ENCODE data around the gene FGF3.

Gene FGF3

DNA sequence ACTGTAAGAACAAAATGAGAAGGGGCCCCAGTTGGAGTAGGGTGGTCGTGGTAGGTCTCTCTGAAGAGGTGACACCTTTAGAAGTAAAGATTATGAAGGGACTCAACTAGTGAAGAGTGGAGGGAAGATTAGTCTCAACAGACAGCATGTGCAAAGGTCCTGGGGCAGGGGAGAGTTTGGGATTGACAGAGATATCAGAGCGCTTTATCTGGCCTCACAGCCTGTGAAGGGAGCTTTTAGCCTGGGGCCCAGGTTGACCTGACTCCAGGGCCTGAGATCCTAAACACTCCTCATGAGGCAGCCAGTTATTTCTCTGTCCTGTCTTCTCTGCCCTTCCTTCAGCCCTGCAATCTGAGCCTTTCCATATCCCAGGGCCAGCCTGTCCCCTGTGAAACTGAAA, 16.2 kb downstream of the FGF3 start:
- no peak for DNase-seq

DNA sequence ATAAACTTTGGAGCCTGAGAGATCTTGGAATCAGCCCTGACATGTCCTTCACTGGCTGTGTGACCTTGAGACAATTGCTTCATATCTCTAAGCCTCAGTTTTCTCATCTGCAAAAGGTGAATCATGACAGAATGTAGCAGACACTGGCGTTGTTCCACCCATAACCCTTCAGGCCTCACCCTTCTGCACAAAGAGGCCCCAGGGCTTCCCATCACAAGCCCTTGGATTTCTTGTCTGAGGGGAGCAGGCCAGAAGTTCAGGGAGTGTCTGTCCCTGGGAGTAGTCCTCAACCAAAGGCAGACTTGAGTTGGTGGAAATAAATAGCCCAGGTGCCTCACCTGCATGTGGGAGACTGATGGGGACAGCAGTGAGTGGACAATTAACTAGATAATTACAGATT, 16.6 kb downstream of the FGF3 start:
- no peak for DNase-seq

DNA sequence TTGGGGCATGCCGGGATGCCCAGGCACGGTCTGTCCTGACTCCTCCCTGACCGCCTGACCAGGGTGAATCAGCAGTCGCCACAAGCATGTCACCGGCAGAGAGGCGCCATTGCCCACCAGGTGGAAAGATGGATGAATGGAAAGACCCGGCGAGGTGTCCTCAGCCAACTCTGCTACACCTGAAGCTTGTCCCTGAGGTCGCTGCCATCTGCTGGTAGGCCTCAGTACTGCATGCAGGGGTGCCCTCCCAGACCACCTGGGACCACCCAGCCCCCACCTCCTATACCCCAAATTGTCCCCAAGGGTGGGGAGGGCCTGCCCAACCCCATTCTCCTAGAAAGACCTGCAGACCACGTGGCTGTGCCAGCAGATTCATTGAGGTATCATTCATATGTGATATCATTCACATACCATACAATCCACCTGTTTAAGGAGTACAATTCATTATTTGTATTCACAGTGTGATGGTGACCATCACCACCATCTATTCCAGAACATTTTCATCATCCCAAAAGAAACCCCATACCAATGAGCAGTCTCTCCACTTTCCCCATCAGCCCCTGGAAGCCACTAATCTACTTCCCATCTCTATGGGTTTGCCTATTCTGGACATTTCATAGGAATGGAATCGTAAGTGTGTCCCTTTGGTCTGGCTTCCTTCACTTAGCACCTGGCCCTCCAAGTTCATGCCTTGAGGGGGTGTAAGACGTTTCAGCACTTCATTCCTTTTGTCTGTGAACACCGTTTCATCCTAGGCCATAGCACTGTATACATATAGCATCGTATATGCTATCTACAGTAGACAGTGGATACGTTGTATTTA, 17.5 kb downstream of the FGF3 start:
- no peak for DNase-seq

DNA sequence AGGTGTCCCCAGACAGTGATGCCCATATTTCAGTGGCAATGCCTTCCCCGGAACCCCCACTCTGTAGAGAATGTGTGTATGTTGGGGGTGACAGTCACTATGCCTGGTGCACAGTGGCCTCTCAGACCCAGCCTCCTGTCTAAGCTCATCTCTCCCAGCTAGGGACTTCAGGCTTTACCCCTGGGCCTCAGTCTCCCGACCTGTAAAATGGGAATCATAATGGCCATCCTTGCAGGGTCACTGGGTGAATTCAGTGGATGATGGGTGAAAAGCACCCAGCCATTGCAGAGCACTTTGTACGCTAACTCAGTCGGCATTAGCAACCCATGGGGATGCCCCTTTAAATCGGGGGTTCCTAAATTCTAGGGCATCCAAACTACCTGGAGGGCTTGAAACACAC, 18.9 kb downstream of the FGF3 start:
- no peak for DNase-seq

DNA sequence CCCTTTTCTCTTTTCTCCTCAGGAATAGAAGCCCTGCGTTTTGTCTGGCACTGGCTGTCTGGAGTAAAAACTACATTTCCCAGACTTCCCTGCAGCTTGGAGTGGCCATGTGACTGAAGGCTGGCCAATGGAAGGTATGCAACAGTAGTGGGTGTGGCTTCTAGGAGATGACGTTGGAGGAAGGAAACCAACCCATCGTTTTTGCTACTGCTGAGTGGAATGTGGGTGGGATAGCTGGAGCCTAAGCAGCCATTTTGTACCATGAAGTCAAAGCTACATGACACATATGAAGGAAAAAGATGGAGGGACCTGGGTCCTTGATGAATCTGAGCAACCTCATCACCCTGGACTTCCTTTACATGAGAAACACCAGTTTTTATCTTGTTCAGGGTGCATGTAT, 19.6 kb downstream of the FGF3 start:
- DNase-seq, result no peak

DNA sequence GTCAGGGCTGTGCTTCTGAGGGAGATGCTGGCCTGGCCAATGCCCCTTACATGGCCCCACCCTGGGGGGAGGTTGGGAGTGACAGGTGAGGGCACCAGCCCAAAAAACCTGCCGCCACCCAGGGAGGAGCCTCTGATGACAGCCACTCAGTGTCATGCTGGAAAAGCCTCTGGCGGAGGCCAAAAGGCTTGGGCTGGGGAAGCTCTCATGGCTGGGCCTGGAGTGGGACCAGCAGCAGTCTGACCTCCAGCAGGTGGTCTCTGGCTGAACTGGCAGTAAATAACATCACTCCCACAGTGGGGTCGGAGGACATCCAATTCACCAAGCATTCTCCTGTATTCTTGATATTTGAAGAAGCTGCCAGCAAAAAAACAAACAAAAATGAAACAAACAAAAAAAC, 20.1 kb downstream of the FGF3 start:
- DNase-seq, result no peak

DNA sequence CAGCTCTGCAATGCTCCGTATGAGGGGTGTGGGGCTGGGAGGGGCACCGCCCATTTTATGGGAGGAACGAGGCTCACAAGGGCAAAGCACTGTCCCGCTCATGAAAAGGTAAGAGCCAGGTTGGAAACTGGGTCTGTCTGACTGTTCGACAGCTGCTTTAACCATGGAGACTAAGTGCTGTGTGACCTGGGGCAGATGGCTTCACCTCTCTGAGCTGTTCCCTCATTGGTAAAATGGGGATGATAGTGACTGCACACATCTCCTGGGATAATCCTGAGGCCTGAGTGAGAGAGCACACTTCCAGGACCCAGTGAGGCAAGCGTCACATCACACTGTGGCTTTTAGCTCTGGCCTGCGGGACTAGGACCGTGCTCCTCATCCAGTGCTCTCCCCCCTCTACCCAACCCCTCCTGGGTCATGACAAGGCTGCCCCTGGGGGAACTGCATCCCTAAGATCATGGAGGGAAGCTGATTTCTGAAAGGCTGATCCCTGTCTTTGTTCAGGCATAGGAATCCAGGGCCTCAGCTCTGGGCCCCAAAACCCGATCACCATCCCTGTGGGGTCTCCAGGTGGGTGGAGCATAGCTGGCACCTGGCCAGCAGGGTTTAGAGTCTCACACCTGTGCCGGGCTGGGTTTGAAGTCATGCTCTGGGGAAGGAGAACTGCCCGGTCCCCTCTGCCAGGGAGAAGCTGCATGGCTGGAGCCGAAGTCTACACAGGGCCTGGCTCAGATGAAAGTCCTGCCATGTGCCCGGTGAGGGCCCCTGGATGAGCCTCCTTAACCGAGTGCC, 21.3 kb downstream of the FGF3 start:
- no peak for DNase-seq

DNA sequence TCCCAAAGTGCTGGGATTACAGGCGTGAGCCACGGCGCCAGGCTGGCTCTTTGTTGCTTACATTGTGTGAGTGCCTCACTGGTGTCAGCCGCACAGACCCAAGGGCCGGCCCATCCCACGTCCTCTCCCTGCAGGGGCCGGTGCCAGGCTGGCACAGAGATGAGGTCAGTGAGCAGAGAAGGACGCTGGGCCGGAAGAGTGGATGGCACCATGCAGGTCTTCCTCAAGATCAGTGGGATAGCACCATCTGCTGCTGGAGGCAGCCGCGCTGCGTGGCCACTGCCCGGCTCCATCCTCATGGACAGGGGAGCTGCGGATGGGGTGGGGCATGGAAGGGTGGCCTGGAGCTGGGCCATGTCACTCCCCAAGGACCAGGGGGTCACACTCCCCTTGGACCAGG, 22.1 kb downstream of the FGF3 start:
- DNase-seq, result no peak

DNA sequence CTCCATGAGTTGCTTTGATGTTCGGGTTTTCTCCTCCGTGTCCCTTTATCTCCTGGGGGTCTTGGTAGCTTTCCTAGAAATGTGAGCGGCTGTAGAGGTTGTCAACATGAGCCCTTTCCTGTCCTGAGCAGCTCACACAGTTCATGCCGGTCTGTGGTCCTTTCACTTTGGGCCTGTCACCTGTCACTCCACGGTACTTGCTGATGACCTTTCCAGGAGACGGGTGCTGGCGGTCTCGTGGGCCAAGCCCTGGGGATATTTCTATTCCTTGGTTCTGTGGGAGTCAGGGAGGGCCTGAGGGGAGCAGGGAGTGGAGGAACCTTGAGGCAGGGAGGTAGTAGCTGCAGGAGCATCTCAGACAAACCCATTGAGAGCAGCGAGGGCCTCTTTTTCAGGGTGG, 23.2 kb downstream of the FGF3 start:
- no peak for DNase-seq

DNA sequence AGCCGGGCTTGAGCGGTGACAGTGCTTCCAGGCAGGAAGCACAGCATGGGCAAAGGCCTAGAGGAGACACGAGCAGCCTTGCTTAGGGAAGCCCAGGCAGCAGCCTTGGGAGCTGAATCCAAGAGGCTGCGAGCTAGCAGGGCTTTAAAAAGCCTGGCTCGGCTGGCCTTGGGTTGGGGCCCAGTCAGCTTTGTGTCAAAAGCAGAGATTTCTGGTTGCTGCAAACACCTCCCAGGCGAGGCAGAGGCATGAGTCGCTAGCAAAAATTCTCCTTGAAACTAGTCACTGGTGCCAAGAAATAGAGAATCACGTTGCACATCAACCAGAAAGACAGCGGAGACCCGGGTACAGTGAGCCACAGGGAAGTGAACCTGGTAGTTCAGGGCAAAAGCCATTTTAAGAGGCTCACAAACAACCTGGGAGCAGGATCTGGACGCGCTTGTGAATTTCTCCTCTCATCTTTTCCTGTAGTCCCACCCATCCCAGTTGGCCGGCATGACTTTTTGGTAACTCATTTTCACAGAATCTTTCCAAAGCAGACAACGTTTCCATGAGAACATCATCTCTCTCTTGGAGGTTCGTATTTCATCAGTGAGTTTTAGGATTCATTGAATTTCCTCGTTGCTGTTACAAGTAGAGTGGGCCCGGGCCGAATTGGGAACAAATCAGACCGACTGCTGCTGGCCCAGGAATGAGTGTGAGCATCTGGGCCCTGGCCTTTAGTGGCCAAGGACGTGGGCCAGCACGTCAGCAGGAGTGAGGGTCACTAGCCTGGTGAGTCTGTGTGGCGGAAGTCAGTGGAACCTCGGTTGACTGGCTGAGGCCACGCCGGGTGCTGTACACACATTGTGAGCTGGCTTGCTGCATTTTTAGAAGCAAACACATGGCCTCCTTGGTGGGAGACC, 27.7 kb downstream of the FGF3 start:
- DNase-seq, result no peak

DNA sequence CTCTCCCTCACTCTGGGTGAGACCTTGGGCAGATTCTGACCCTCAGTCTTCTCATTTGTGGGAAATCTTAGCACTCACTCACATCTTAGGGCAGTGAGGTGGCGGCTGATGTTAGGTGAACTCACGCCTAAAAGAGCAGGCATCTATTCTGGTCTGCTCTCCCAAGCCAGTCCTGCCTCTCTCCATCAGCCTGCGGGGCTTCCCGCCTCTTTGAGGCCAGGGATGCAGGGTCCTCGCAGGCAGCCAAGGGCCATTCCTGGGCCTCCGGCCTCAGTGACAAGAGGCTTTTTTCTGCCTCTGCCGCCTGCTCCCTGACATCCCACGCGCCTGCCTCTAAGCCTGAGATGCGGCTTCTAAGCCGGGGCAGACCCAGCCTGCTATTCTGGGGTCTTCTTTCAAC, 30.3 kb downstream of the FGF3 start:
- no peak for DNase-seq

DNA sequence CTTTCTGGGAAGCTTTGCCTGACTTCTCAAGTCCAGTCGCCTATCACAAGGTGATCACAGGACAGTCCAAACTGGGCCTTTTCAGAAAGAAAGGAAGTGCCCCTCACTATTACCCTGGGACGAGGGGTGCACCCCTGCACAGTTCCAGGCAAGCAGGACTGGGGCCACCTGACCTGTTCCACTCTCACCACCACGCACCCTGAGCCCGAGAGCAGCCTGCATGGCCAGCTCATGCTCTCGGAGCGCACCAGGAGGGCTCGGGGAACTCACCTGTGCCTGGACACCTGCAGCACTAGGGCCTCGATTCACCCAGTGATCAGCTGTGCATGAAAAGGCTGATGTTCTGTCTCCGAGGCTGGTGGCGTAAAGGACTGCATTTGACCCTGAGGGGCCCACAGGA, 31.3 kb downstream of the FGF3 start:
- no peak for DNase-seq

DNA sequence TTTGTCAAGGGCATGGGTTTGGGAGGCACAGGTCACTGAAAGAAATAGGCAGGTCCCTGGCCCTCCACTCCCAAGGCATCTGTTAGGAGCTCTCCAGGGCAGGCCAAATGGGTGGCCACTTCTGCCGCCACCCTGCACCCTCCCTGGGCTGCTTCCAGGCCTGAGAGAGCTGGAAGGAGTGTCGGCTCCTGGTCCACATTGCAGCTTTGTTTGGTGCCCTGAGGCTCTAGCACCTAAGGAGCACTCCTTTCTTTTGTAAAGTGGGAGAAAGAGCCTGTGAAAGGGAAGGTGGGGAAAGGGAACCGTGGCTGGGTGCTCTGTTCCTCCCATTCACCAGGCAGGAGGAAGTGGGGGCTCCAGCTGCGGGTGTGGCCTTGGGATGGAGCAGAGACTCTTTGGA, 31.8 kb downstream of the FGF3 start:
- no peak for DNase-seq

DNA sequence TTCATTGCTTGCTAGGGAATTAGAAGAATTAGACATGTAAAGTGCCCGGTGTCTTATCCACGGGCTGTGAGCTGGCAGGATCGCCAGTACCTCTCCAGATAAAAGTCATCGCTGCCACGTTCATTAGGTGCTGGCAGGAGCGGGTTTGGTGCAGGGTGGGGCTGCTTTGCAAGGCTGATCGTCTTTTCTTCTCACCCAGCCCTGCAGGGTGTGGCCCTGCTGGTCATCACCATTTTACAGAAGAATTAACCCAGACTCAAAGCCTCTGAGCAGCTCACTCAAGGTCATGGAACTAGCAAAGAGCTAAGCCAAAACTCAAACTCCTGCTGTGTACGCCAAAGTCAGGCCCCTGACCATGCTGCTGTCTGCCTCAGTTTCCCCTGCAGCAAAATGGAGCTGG, 38.0 kb downstream of the FGF3 start:
- no peak for DNase-seq

DNA sequence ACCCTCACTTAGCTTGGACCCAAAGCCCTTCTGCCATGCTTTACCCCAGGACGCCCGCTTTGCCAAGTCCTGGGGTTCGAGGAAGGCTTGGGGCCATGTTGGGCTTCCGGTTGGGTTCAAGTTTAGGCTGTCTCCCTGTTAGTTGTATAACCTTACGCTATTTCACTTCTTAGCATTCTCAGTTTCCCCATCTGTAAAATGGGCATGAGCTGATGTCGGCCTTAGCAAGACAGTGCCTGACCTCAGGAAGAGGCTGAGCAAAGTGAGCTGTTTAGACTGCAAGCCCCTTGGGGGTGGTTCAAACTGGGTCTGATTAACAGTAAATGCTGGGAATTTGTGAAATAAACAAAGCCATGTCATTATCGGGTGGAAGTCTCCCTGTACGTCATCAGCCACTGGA, 40.8 kb downstream of the FGF3 start:
- DNase-seq, result no peak

DNA sequence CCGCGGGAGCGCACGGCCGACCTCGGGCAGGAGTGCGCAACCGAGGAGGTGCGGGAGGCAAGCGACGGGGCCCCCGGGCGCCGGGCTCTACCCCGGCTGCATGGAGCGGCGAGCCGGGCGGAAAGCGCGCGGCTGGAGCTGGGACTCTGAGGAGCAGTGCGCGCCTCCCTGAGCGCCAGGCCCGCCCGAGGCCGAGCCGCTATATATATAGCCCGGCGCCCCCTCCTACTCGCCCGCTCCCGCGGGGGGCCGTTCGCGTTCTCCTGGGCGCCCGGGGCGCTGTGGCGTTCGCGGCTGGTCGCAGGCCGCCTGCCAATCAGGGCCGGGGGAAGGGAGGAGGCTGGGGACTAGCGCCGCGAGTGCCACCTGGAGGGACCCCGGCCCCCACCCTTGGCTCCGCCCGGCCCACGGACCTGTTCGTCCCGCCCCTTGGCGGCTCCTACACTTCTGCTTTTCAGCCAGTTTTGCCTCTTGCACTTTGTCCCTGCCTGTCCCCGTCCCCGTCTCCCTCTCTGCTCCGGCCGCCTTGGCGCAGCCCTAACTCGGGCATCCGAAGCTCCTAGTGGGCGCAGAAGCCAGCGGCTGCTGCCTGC, 44.0 kb downstream of the FGF3 start, which contains the start of gene FGF4:
FGF4 (minus strand) TSS at position 179 of the 593 bp plus-strand sequence. CDS start 257 bp downstream, outside the sequence.
- DNase-seq, result no peak

DNA sequence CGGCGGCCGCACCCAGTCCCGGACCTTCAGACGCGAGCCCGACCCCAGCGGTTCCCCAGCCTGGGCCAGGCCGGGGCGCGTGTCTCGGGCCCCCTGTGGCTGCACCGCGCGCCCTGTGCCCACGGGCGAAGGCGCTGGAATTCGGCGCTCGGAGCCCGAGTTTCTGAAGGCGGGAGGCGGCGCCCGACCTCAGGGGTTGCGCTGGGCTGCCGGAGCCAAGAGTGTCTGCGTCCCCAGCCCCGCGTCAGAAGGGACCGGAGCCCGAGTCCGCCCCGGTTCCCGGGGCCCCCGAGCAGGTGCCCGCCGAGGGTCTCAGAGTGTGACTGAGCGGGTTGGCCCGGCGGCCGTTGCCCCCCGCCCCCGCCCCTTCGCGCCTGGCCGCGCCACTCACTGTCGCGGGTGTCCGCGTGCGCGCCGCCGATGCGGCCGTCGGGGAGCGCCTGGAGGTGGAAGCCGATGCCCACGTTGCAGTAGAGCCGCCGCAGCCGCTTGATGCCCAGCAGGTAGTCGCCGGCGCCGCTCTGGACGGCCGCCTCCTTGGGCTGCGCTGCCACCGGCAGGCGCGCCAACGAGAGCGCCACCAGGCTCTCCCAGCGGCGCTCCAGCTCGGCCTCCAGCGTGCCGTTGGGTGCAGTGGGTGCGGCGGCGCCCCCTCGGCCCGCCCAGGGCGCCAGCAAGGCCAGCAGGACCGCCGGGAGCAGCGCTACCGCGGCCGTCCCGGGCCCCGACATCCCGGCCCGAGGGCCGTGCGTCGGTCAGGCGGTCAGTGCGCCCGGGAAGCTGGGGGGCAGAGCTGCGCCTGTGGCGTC, 44.7 kb downstream of the FGF3 start:
- no peak for DNase-seq

DNA sequence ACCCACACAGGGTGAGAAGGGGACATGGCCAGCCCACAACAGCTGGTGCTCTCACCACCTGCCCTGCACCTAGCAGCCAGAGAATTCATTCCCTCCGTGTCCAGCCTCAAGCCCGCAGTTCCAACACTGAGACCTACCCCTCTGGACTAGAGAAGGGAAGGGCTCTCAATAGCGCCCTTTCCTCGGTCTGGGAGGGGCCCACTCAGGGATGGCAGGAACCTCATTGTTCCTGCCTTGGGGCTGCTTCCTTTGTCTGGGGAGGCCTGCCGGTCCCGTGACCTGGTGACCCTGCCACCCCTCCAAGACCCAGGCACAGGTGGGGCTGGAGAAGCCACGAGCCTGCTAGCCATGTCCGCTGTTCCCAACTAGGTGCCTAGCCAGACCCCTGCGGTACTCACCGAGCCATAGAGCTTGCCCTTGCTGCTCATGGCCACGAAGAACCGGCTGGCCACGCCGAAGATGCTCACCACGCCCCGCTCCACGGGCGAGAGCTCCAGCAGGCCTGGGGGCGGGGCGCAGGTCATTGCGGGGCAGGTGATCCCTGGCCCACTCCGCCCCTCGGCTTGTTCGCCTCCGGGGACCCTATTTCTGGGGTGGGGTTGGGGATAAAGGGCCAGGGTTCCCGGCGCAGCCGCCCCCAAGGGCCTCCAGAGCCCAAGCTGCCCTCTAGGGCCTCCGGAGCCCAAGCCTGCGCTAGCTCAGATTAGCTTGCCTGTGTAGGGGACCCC, 45.4 kb downstream of the FGF3 start:
- DNase-seq, result no peak

DNA sequence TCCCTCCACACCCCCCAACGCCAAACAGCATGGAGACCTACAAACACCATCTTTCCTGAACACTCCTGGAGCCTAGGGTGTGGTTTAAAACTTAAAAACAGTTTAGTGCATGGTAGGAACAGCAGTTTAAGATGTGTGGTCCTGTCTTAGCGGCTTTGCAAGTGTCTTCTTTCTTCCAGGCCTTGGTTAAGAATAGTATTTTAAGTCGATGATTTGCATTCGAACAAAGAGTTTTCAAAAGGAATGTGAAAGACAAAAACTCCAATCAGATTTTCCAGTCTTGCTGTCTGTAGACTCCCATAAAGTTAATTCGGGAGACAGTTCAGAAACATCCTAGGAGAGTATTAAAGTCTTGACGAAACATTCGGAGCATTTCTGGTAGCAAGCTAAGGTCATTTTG, 47.8 kb downstream of the FGF3 start:
- DNase-seq, result no peak

DNA sequence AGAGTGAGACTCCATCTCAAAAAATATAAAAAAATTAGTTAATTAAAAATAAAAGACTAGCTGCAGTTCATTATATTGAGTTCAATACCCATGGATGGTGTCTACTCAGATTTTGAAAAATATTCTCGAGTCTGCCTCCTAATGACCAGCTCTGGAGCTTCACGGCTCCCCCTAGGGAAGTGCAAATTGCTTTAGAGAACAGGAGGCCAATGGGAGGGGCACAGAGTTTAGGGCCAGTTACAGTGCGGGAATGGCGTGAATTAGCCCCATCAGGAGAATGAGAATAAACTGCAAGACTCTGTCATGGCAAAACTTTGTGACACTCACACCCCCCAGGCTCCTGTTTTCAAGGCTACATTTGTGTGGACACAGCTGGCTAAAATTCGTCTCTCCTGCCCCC, 48.7 kb downstream of the FGF3 start:
- DNase-seq, result no peak

DNA sequence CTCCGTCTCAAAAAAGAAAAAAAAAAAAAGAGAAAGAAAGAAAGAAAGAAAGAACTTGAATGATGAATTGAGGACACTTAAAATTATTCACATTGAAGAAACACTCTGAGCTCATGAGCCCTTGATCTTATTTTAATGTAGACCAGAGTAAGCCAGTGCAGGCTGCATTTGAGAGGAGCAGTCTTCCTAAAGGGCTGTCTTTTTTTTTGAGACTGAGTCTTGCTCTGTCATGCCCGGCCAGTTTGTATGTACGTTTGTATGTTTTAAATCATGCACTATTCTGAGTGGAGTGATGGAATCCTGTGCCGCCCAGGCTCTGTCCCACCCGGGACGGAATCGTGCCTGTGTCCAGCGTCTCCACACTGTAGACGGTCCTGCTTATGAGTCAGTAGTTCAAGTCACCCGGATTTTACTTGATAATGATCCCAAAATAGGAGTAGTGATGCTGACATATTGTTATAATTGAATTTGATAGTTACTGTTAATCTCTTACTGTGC, 53.7 kb downstream of the FGF3 start:
- DNase-seq, result no peak
